GM21717 (cell line): ENCODE results near the gene TPK1.
"Not testable (repeated sequence)": the region's sequence is repeated elsewhere in the genome, so short reads cannot be mapped to it uniquely, and the experiment has no call there.

Source experiments
- ATAC-seq: cut with Tn5 transposase; IDR thresholded peaks from one replicate; pipeline ENCODE4 v1.9.1; 2021; ENCODE audit warnings: mild to moderate bottlenecking, moderate library complexity; ENCODE audit not compliant: unreplicated experiment

TPK1 gene

GRCh38 chr7:144427539-144427938 is 408.3 kb downstream of the TPK1 start:
- ATAC-seq, result not testable (repeated sequence)

GRCh38 chr7:144418931-144419330 is 416.9 kb downstream of the TPK1 start:
- ATAC-seq, result not testable (repeated sequence)

GRCh38 chr7:144416341-144416740 is 419.5 kb downstream of the TPK1 start:
- no peak for ATAC-seq

- no peak for ATAC-seq
These were observed 420.0 kb downstream of the TPK1 start for GRCh38 chr7:144415858-144416257.

GRCh38 chr7:144414815-144415214 is 421.0 kb downstream of the TPK1 start:
- ATAC-seq, result no peak

- ATAC-seq, result no peak
These were observed 425.4 kb downstream of the TPK1 start for GRCh38 chr7:144410441-144410840.

GRCh38 chr7:144408121-144408520 is 427.7 kb downstream of the TPK1 start:
- no peak for ATAC-seq

- no peak for ATAC-seq
These were observed 428.5 kb downstream of the TPK1 start for GRCh38 chr7:144407266-144407931.

GRCh38 chr7:144404946-144405345 is 430.9 kb downstream of the TPK1 start:
- ATAC-seq, result no peak

GRCh38 chr7:144403649-144404061 is 432.2 kb downstream of the TPK1 start, which contains the start of gene NOBOX:
TSS of gene NOBOX (minus strand) at chr7:144403693.
- no peak for ATAC-seq

- no peak for ATAC-seq
These were observed 432.8 kb downstream of the TPK1 start for GRCh38 chr7:144403102-144403501.
